NCI-H345 treated with DMSO at 0.1 percent for 48 hours (cell line): ENCODE results near the gene NUCB1.

Experiments used
- DNase-seq: peaks from one replicate; lab custom pipeline; 2025; ENCODE audit not compliant: unreplicated experiment; lab: John Stamatoyannopoulos, UW

NUCB1 gene

DNA sequence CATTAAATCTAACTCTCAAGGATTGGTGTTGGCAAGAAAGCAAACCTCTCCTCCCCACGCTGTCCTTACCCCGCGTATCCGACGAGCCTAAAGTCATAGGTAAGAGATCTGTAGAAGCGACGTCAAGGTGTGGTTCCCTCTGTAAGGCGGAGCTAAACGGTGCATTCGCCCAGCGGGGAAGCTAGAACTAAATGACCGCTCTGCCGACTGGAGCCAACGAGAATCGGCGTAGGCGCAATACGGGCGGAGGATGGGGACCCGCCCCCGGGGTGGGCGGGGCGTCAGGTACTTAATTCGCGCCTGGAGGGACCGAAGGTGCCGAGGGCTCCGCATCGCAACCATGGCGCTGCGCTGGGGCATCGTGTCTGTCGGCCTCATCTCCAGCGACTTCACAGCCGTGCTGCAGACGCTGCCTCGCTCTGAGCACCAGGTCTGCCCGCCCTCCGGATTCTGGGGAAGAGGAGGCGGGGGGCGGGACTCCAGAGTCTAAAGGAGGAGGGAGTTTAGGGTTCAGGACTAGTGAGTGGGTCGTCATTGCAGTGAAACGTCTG lies 33.3 kb downstream of the NUCB1 start, which contains the start of gene DHDH:
DHDH (plus strand) TSS at position 318 of the 551 bp plus-strand sequence; CDS start at position 341, 23 bp downstream.
- peak; percentile 69 for DNase-seq

DNA sequence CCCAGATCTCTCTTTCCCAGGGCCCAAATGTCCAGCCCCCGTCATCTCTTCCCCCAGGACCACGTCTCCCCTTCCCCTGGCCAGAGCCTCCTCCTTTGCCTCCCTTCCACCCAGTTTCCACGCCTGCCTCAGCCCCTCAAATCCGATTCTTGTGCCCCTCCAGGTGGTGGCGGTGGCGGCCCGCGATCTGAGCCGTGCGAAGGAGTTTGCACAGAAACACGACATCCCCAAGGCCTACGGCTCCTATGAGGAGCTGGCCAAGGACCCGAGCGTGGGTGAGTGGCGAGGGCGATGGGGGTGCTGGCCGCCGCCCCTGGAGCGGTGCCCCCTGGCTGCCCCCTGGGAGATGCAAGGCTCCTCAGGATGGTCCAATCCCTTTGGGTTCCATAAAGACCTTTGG lies 34.7 kb downstream of the NUCB1 start:
- no peak for DNase-seq

DNA sequence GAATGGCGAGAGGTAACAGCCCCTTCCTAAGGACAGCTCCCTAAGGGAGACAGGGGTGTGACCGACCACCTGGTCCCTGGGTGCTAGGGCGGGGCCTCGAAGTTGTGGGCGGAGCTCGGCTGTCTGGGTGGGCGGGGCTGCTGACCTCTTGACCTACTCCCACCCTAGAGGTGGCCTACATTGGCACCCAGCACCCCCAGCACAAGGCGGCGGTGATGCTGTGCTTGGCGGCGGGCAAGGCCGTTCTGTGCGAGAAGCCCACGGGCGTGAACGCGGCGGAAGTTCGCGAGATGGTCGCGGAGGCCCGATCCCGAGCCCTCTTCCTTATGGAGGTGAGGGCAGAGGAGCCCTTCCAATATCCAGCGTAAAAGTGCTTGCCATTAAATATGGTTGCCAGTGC lies 35.8 kb downstream of the NUCB1 start:
- no peak for DNase-seq

DNA sequence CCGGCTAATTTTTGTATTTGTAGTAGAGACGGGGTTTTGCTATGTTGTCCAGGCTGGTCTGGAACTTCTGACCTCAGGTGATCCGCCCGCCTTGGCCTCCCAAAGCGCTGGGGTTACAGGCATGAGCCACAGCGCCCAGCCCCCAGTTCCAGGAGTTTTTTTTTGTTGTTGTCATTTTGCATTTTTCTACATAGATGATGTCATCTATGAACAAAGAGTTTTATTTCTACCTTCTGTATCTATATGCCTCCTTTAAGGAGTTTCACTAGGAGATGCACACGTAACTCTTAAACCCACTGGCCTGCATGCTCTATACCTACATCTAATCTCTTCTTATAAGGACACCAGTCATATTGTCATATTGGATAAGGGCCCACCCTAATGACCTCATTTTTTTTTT lies 38.1 kb downstream of the NUCB1 start:
- DNase-seq, result no peak

DNA sequence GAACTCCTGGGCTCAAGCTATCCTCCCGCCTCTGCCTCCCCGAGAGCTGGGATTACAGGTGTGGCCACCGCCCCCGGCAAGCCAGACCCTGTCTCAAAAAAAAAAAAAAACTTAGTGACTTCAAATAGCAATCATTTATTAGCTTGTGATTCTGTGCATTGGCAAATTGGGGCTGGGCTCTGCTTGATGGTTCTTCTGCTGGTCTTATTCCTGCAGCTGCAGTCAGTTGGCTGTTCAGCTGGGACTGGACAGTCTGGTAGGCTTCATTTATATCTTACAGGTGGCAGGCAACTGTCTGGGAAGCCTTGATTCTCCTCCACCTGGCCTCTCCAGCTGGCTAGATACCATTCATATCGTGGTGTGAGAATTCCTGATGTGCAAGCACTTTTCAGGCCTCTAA lies 40.8 kb downstream of the NUCB1 start:
- no peak for DNase-seq

DNA sequence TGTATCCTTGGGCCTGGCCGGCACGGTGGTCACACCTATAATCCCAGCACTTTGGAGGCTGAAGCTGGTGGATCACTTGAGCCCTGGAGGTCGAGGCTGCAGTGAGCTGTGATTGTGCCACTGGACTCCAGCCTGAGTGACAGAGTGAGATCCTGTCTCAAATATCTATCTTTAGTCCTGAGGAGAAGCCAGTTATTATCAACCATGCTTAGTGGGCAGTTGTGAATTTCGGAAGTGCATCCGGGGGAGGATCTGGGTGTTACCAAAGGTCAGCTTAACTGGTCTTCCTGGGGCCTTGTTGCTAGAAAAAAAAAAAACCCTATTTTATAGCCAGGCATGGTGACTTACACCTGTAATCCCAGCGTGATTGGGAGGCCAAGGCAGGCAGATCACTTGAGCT lies 43.0 kb downstream of the NUCB1 start:
- DNase-seq, result no peak

DNA sequence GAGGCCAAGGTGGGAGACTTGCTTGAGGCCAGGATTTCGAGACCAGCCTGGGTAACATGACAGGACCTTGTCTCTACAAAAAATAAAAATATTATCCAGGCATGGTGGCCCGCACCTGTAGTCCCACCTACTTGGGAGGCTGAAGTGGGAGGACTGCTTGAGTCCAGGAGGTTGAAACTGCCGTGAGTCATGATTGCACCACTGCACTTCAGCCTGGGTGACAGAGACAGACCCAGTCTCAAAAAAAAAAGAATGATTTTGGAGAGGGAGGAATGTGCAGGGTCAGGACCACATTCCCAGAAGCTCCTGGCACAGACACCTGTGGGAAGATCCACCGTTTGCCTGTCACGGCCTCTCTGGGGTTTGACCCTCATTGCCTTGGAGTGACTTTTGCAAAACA lies 45.3 kb downstream of the NUCB1 start:
- no peak for DNase-seq

DNA sequence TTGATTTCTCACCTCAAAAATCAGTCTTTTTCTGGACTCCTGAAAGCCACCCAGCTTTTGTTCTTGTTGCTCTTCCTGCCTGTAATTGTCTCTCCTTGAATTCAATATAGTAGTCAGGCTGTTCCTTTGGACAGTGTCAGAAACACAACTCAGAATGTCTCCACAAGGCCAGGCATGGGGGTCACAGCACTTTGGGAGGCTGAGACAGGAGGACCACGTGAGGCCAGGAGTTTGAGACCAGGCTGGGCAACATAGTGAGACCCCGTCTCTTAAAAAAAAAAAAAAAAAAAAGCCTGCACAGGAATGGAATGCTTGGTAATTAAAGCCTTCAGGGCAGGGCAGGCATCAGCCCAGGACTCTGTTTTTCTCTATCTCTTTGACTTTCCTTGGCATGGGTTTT lies 45.7 kb downstream of the NUCB1 start:
- DNase-seq, result no peak

DNA sequence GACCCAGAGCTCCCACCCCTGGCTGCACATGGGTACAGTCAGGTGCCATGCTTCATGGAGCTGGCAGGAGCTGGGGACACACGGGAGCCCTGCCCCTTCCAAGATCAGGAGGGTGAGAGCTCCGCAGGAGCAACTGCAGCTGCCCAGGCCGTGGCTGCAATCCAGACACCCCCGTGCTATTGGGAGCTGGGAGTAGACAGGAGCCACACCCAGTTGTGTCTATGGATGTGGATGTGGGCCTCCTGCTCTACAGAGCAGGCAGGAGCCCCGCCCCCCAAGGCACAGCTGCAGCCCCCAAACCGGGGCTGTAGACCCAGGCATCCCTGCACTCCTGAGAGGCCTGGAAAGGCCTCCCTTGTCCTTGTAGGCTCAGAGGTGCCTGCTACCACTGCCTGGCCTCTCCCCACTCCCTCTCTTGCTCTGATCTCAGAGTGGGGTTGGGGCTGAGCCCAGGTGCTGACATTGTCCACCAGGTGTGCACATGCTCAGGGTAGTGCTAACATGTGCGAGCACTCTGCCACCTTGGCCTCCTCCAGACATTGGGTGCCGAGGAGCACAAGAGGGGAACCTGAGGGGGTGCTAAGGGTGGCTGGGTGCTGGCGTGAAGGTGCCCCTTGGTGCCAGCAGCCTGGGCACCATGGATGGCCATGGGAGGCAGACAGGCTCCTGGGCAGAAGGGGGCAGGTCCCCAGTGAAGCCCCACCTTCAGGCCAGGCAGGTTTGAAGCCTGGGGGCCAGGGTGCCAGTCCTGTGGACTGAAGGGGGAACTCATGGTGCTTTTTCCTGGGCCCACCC lies 46.5 kb downstream of the NUCB1 start:
- no peak for DNase-seq

DNA sequence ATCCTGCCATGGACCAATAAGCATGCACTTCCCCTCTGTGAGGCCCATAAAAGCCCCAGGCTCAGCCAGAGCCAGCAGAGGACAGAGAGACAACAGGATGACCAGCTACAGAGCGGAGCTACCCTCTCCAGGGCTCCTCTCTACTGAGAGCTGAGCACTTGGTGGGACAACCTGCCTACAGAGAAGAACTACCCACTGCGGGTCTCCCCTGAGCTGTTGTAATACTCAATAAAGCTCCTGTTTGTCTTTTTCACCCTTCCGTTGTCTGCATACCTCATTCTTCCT lies 47.1 kb downstream of the NUCB1 start:
- no peak for DNase-seq

DNA sequence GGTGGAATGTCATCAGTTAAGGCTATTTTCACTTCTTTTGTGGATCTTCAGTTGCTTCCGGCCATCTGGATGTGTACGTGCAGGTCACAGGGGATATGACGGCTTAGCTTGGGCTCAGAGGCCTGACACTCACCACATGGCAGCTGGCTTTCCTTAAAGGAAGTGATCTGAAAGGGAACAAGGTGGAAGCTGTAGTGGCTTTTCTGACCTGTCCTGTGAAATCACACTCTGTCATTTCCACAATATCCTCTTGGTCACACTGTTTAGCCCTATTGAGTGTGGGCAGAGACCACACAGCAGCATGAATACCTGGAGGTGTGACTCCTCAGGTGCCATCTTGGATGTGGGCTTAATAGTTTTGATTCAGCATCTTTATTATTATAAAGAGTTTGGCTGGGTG lies 50.0 kb downstream of the NUCB1 start:
- DNase-seq, result no peak

DNA sequence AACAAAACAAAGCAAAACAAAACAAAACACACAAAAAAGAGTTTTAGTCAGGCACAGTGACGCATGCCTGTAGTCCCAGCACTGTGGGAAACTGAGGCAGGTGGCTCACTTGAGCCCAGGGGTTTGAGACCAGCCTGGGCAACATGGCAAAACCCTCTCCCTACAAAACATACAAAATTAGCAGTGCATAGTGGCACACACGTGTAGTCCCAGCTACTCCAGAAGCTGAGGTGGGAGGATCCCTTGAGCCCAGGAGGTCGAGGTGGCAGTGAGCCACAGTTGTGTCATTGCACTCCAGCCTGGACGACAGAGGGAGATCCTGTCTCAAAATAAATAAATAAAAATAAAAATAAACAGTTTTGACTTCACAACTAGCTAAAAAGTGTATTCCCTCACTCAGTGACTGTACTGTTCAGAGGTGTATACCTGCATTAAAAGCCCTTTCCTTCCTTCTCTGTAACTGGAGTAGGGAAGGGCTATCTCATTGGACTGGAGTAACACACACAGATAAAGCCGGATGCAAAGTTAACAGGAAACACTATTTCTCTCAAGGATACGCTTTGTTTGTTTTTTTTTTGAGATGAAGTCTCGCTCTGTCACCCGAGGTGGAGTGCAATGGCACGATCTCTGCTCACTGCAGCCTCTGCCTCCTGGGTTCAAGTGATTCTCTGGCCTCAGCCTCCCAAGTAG lies 50.9 kb downstream of the NUCB1 start:
- no peak for DNase-seq

DNA sequence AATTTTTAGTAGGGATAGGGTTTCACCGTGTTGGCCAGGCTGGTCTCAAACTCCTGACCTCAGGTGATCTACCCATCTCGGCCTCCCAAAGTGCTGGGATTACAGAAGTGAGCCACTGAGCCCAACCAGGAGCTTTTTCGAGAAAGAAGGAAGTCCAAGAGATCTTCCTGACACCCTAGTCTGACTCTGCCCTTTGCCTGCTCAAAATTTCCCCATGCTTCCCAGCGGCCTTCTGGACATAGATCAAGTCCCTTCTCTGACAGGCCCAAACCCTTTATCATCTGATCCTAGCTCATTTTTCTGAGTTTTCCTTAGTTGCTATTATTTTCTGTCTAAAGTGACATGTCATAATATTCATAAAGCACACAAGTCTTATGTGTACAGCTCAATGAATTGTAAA lies 53.0 kb downstream of the NUCB1 start:
- DNase-seq, result no peak

DNA sequence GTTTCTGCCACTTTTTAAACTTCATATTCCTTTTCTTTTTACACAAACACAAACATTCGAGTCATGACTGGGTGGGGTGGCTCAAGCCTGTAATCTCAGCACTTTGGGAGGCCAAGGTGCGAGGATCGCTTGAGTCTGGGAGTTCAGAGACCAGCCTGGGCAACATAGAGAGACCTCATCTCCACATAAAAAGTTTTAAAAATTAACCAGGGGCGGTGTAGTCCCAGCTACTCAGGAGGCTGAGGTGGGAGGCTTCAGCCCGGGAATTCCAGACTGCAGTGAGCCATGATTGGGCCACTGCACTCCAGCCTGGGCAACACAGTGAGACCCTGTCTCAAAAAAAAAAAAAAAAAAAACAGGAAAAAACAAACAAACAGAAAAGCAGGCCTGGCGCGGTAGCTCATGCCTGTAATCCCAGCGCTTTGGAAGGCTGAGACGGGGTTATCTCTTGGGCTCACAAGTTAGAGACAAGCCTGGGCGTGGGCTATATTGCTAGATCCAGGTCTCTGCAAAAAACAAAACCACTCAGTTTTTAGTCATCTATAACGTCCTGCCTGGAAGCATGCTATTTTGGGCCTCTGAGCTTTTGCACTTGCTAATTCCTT lies 54.0 kb downstream of the NUCB1 start:
- no peak for DNase-seq

DNA sequence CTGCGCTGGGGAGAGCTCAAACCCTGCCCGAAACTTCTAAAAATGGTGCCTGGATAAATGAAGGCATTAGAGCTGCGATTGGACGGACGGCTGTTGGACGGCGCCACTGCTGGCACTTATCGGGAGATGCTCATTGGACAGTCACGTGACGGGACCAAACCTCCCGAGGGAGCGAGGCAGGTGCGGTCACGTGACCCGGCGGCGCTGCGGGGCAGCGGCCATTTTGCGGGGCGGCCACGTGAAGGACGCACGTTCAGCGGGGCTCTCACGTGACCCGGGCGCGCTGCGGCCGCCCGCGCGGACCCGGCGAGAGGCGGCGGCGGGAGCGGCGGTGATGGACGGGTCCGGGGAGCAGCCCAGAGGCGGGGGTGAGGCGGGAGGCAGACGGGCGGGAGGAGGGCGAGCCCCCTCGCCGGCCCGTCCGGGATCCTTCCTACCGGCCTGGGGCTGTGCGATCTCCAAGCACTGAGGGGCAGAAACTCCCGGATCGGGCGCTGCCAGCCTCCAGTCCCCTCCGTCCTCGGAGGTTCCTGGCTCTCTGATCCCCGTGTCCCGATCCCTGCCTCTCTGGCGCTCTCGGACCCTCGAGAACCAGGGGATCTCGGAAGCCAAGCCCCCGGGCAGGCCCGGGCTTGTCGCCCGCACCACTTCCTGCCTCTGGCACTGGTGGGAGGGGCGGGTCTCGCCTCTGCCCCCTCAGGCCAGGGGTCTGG lies 54.6 kb downstream of the NUCB1 start, which contains the start of gene BAX:
BAX (plus strand) TSS at position 281 of the 713 bp plus-strand sequence; CDS start at position 335, 54 bp downstream.
- DNase-seq, result peak; percentile 83

DNA sequence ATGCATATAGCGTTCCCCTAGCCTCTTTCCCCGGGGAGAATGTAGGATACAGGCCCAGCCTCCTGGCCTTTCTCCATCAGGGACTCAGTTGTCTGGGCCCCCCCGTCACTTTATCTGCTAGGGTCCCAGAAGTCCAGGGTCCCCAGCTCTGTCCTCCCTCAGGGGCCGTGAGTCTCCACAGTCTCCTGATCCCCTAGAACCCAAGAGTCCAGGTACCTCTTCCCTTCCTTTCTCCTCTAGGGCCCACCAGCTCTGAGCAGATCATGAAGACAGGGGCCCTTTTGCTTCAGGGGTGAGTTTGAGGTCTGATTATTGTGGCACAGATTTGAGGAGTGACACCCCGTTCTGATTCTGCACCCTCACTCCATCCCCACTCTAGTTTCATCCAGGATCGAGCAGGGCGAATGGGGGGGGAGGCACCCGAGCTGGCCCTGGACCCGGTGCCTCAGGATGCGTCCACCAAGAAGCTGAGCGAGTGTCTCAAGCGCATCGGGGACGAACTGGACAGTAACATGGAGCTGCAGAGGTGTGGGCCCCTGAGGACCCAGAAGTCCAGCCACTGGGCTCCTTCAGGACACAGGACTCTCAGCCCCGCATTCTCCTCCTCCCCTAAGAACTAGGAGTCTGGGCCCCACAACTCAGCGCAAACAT lies 55.3 kb downstream of the NUCB1 start:
- no peak for DNase-seq

DNA sequence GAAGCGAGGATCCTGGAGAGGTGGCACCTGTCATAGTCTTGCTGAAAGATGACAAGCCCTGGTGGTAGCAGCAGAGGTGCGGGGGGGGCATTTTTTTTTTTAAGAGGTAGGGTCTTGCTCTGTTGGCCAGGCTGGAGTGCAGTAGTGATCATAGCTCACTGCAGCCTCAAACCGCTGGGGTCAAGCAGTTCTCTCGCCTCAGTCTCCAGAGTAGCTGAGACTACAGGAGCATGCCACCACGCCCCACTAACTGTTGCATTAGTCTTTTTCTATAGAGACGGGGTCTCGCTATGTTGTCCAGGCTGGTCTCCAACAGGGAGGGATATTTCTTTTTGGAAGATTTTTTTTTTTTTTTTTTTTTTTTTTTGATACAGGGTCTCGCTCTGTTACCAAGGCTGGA lies 57.9 kb downstream of the NUCB1 start:
- DNase-seq, result no peak

DNA sequence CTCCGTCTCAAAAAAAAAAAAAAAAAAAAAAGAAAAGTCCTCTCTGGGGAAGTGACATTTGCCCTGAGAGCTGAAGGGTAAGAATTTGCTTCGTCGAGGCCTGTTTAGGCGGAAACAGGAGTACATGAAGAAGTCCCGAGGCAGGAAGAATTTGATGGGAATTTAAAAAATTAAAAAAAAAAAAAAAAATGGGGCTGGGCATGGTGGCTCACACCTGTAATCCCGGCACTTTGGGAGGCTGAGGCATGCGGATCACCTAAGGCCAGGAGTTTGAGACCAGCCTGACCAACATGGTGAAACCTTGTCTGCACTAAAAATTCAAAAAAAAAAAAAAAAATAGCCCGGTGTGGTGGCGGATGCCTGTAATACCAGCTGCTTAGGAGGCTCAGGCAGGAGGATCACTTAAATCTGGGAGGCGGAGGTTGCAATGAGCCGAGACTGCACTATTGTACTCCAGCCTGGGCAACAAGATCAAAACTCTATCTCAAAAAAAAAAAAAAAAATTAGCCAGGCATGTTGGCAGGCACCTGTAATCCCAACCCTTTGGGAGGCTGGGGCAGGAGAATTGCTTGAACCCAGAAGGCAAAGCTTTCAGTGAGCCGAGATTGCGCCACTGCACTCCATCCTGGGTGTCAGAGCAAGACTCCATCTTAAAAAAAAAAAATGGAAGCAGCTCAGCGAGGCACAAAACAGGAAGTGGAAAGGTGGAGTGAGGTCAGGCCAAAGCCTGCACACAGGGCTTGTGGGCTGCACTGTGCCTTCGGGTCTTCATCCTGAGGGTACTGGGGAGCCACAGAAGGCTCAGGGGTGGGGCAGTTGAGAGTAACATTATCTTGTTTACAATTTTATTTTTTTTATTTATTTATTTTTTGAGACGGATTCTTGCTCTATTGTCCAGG lies 59.5 kb downstream of the NUCB1 start:
- DNase-seq, result no peak

DNA sequence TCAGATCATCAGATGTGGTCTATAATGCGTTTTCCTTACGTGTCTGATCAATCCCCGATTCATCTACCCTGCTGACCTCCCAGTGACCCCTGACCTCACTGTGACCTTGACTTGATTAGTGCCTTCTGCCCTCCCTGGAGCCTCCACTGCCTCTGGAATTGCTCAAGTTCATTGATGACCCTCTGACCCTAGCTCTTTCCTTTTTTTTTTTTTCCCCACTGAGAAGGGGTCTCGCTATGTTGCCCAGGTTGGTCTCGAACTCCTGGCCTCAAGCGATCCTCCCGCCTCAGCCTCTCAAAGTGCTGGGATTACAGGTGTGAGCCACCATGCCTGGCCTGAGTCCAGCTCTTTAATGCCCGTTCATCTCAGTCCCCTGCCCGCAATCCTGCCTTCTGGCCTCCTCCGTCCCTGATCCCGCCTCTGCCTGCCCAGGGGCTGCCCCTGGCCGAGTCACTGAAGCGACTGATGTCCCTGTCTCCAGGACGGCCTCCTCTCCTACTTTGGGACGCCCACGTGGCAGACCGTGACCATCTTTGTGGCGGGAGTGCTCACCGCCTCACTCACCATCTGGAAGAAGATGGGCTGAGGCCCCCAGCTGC lies 61.0 kb downstream of the NUCB1 start:
- DNase-seq, result no peak

DNA sequence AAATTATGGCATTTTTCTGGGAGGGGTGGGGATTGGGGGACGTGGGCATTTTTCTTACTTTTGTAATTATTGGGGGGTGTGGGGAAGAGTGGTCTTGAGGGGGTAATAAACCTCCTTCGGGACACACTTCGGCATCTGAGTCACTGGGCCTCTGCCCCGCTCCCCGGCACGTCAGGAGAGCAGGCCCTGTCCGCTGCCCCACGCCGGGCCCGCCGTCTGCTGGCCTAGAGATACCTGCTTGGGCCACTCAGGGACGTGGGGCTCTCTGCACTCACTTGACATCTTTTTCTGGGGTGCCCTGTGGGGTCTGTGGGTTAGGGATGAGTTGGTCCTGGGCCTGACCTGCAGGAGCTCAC lies 61.5 kb downstream of the NUCB1 start:
- DNase-seq, result no peak
